Effector CD8-positive, alpha-beta T cell (primary cell): Measurements from ENCODE around the gene PLA2G4A.
"Not testable (repeated sequence)": the region's sequence is repeated elsewhere in the genome, so short reads cannot be mapped to it uniquely, and the experiment has no call there.

Experiments
- DNase-seq: peaks from one replicate; lab custom pipeline; 2025; lab: John Stamatoyannopoulos, UW

Gene PLA2G4A

GRCh38 chr1:186922814-186923213, 94.1 kb downstream of the PLA2G4A start:
- not testable (repeated sequence) for DNase-seq

- DNase-seq: no peak
Observed at GRCh38 chr1:186923486-186923885, 94.7 kb downstream of the PLA2G4A start.

- DNase-seq: no peak
Observed at GRCh38 chr1:186925881-186926669, 97.3 kb downstream of the PLA2G4A start.

DNA sequence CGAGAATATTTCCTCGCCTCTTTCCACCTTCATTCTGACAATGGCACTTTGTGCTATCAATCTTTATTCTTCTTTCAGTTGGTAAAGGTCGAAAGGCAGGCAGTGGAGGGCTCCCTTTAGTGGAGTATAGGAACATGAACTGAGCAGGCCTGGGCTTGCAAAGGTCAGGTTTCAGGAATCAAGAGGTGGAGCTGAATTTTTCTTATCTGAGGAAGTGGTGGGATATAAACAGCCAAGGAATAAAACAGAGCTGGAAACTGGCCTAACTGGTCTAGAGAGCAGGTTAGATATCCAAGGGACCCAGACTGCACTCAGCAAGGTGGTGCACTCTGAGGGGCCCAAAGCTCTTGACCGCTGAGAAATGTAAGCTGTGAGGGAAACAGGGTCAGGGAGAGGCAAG, 99.1 kb downstream of the PLA2G4A start:
- DNase-seq: no peak

GRCh38 chr1:186930238-186930637, 101.5 kb downstream of the PLA2G4A start:
- DNase-seq: no peak

GRCh38 chr1:186937016-186937670, 108.4 kb downstream of the PLA2G4A start:
- DNase-seq: no peak

DNA sequence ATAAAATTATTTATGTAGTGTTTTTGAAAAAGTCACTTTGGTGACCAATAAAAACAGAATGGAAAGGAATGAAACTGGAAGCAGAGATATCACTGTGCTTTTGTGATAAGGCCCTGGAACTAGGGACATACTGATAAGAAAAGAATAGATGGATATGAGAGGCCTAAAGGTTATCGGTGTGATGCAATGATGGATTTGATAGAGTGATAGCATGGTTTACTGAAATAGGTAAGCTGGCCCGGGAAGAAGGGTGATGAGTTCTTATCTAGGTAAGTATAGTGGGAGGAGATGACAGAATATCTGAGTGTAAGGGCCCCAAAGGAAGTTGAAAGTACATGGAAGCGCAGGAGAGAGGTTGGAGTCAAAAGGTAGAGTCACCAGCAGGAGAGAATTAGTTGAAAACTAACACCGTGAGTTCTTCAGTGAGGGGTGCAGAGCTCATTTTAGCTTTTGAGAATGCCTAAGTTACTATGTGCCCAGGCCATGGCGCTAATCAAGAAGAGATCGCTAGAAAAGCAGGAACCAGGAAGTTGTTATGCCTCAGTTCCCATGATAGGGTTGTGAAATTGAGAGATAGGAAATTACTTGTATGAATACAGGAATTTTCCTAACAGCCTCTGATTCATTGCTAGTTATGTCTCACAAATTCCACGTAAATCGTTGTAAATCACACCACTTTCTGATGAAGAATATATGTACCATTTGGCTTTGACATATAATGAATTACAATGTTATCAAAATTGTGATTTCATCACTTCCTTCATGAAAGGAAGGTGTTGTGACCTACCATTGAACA, 115.3 kb downstream of the PLA2G4A start:
- DNase-seq: no peak

GRCh38 chr1:186945146-186945545, 116.4 kb downstream of the PLA2G4A start:
- no peak for DNase-seq

DNA sequence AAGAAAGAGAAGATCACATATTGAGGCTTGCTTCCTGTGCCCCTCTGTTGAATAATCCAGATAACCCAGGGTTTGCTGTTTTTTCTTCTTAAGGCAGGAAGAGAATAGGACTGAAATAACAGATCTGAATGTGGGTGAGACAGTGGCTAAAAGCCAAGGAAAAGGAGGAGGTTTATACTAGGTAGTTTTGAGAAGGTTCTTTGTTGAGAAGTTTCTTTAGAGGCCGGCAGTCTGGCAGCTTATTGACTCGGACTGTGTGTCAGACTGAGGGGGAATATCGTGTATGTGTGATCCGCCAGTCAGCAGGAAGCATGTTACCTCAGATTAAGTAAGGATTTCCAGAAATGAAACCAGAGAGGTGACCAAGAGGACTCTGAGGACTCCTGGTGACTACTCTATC, 119.8 kb downstream of the PLA2G4A start:
- DNase-seq: no peak

GRCh38 chr1:186949173-186949572, 120.4 kb downstream of the PLA2G4A start:
- no peak for DNase-seq

- DNase-seq: no peak
Observed at GRCh38 chr1:186950547-186950946, 121.8 kb downstream of the PLA2G4A start.

GRCh38 chr1:186953876-186954275, 125.1 kb downstream of the PLA2G4A start:
- no peak for DNase-seq

GRCh38 chr1:186957314-186957713, 128.6 kb downstream of the PLA2G4A start:
- DNase-seq: no peak

DNA sequence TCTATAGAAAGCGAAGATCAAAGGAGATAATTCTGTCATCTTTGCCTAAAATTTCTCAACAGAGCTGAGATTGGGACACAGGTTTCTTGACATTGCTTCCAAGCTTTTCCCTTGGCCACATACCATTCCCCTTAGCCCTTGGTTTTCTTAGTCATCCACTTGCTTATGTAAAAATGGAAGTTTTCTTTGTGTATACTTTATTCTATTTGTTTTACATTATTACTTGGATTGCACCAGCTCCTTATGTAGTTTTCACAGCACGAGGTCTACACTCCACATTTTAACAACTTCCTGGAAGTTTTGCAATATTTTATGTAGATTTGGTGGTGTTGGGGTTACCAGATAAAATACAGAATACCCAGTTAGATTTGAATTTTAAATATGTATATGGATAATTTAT, 129.8 kb downstream of the PLA2G4A start:
- no peak for DNase-seq

- no peak for DNase-seq
Observed at GRCh38 chr1:186960861-186961260, 132.1 kb downstream of the PLA2G4A start.

DNA sequence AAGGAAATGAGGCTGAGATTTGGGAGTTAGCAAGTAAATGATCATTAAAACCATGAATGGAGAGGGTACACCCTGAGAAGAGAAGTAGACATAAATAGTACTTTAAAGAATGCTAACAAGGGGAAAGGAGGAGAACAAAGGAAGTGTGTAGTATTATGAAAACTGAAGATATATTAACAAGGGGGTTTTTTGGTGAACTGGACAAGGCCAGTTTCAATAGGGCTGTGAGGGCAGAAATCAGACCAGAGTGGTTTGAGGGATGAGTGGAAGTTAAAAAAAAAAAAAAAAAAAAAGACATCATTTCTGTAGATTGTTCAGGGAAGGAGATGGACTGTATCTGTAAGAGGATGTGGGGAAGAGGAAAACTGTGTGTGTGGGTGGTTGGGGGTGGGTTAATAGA, 137.1 kb downstream of the PLA2G4A start:
- no peak for DNase-seq

- no peak for DNase-seq
Observed at GRCh38 chr1:186966456-186966855, 137.7 kb downstream of the PLA2G4A start.

GRCh38 chr1:186967656-186968394, 139.1 kb downstream of the PLA2G4A start:
- DNase-seq: no peak

DNA sequence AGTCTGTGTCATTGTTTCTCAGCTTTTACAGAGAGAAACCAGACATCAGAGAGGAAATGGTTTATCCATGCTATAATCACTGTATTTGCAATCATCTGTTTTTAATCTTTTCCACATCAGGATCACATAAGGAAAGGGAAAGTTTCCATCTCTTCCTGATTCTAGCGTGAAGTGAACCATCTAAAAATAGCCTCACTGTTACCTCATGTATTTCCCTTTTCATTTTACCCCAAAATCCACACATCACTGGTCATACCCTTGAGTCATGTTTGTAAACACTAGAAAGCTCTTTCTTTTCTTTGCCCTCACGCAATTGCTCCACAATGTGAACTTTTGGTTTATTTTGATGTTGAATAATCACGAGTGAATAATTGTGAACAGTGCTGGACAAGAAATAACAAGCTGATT, 146.0 kb downstream of the PLA2G4A start:
- DNase-seq: no peak

DNA sequence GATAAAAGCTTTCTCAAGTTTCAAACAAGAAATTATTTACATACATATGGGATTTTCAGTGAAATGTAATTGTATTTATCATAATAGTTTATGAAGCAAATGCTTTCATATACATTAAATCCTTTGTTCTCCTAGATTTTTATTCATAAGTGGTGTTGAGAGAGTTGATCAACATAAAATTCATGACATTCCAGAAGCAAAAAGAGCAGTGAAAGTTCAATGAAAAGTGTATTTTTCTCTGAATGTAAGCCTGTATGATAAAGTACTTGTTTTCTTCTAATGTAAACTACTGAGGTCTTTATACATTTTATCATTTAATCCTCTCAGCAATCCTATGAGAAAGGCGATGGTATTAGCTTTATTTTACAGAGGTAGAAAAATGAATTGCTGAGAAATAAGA, 146.5 kb downstream of the PLA2G4A start:
- no peak for DNase-seq

DNA sequence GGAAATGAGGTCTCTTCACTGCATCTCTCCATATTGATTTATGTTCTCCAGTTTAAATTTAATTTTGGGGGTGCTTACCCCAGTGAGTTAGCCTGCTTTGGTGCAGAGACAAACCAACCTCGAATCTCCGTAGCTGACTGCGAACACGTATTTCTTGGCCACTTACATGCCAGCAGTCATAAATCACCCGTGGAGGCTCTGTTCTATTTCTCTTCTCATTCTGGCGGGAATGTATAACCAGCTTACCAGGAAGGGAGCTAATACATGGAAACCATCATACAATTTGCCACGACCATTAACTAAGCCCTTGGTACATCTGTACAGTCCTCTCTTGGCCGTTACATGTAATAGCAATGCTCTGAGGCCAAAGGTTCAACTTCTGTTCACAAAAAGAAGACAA, 148.0 kb downstream of the PLA2G4A start:
- DNase-seq: no peak
